ENCODE results near the gene VCX3A.

GRCh38 chrX:6517376-6517775 lies 17.5 kb downstream of the VCX3A start:
- TF ChIP-seq CTCF (IDR thresholded peaks at IDR 0.05; ENCODE audit: low read depth, low read length) (no peak), EZH2phosphoT487 (IDR thresholded peaks at IDR 0.05; ENCODE audit: low read depth) (no peak)
